Mammary epithelial cell (primary cell): ENCODE data around the gene GSTT2B.

Experiments used
- CTCF ChIP-seq, 2 donors: IDR thresholded peaks in 1 of 2; conservative IDR thresholded peaks in 1 of 2; 2 replicates each; pipeline ENCODE4 v1.5.1; 2011 to 2012; ENCODE audit warnings: inconsistent platforms in 2 of 2, low read length in 2 of 2, mild to moderate bottlenecking in 2 of 2, control low read depth in 1 of 2, low read depth in 1 of 2; ENCODE audit not compliant: insufficient read depth in 1 of 2; ENCODE audit errors: extremely low read depth in 1 of 2
- EZH2 ChIP-seq: IDR thresholded peaks from 2 replicates; pipeline ENCODE4 v1.6.1; 2012; ENCODE audit warnings: low read length, inconsistent platforms, borderline replicate concordance

GRCh38 chr22:24005201-24005600, 44.2 kb upstream of the GSTT2B start, which contains the start of gene GSTT4:
- no peak for TF ChIP-seq CTCF (conservative IDR thresholded peaks at IDR 0.05 in 1 of 2, IDR thresholded peaks at IDR 0.05 in 1 of 2; ENCODE audit: extremely low read depth in 1 of 2, insufficient read depth in 1 of 2, low read depth in 1 of 2, low read length in 2 of 2)
- no peak for TF ChIP-seq EZH2
